HepG2 (cell line): ENCODE measurements around the gene NID2. TPM values are rescaled to one million over a fixed set of nuclear protein-coding genes. Genes with fewer than 3 reads are reported as not detected.
A peak's percentile ranks its signal among the peaks of the same experiment; 100 is the strongest.

Experiments
- ATAC-seq: fragments of 200-7000 bp; cut with Tn5 transposase; 3 replicates; pipeline ENCODE4 v1.9.1; 2020; ENCODE audit warnings: mild to moderate bottlenecking, moderate library complexity
- BruUV-seq: library from RNA; stranded (reverse); fragments of 400-500 nt; replicated peaks from 2 replicates; lab custom pipeline; 2021; lab: Mats Ljungman, UMichigan
- CTCF ChIA-PET: fragments of 300-600 bp; formaldehyde crosslinking; extraction: SDS; loops from one replicate; lab custom pipeline; 2021; ENCODE audit warnings: low total read pairs, inconsistent platforms, low intra/inter-chr PET ratio; lab: Yijun Ruan, JAX
- POLR2A ChIA-PET: fragments of 350-600 bp; sonication (Branson Sonifier 250); formaldehyde crosslinking; loops from one replicate; lab custom pipeline; 2020; ENCODE audit warnings: antibody characterized with exemption, inconsistent platforms; lab: Yijun Ruan, JAX
- DNase-seq: peaks from one replicate; pipeline ENCODE4 v3.0.0-alpha.2; 2015; ENCODE audit warnings: low spot score
- FAIRE-seq: peaks from 3 replicates; lab custom pipeline; 2011; peaks lifted over from hg19 to GRCh38; lab: Jason Lieb, UNC
- H2AFZ ChIP-seq: one replicate; pipeline ENCODE4 v1.6.1; 2011; ENCODE audit warnings: low read length, inconsistent platforms
- H3K27ac ChIP-seq: fragments of 300-600 bp; 3 replicates; pipeline ENCODE4 v1.8.0; 2011; ENCODE audit warnings: mixed run types, mild to moderate bottlenecking, mixed read lengths, low read length, inconsistent platforms; ENCODE audit not compliant: insufficient read depth; ENCODE audit errors: extremely low read length
- H3K27me3 ChIP-seq, 2 experiments: fragments of 200-600 bp in 1 of 2; 2 replicates in 1 of 2; 3 replicates in 1 of 2; pipeline versions ENCODE4 v1.6.0 to v1.8.0; 2011; ENCODE audit warnings: low read length in 2 of 2, mild to moderate bottlenecking in 2 of 2, moderate library complexity in 2 of 2, inconsistent platforms in 1 of 2; ENCODE audit not compliant: insufficient read depth in 2 of 2, control insufficient read depth in 1 of 2
- H3K36me3 ChIP-seq, 2 experiments: fragments of 200-600 bp in 1 of 2; replicated peaks in 1 of 2; 2 replicates in 1 of 2; 3 replicates in 1 of 2; pipeline versions ENCODE4 v1.5.1 to v1.8.0; 2011; ENCODE audit warnings: low read length in 2 of 2, inconsistent platforms in 1 of 2; ENCODE audit not compliant: insufficient read depth in 2 of 2, control insufficient read depth in 1 of 2
- H3K4me1 ChIP-seq: 2 replicates; pipeline ENCODE4 v1.5.1; 2012; ENCODE audit warnings: low read length, inconsistent platforms; ENCODE audit not compliant: insufficient read depth
- H3K4me2 ChIP-seq: 2 replicates; pipeline ENCODE4 v1.6.0; 2011; ENCODE audit warnings: low read depth, low read length, inconsistent platforms
- H3K4me3 ChIP-seq, 3 experiments: fragments of 200-600 bp in 1 of 3; sonication (generic), shearing (Covaris generic) in 1 of 3; replicated peaks in 1 of 3; 2 replicates each; pipeline ENCODE4 v1.5.1; 2011 to 2016; ENCODE audit warnings: low read length in 3 of 3, inconsistent platforms in 2 of 3, low read depth in 2 of 3, mild to moderate bottlenecking in 2 of 3, control low read depth in 1 of 3, mixed read lengths in 1 of 3; ENCODE audit not compliant: insufficient read depth in 1 of 3
- H3K79me2 ChIP-seq: one replicate; pipeline ENCODE4 v1.6.1; 2011; ENCODE audit warnings: low read length, inconsistent platforms; ENCODE audit not compliant: insufficient read depth
- H3K9ac ChIP-seq: 2 replicates; pipeline ENCODE4 v1.6.0; 2011; ENCODE audit warnings: mild to moderate bottlenecking, low read depth, low read length, inconsistent platforms; ENCODE audit not compliant: insufficient read depth
- H3K9me3 ChIP-seq: 2 replicates; pipeline ENCODE4 v1.5.1; 2012; ENCODE audit warnings: mild to moderate bottlenecking, low read length
- H4K20me1 ChIP-seq: 2 replicates; pipeline ENCODE4 v1.6.0; 2011; ENCODE audit warnings: inconsistent platforms, mild to moderate bottlenecking, low read length, moderate library complexity; ENCODE audit not compliant: insufficient read depth
- DMAP1 ChIP-seq: IDR thresholded peaks from 2 replicates; pipeline ENCODE4 v1.6.1; 2016
- FOSL1 ChIP-seq: sonication (generic); formaldehyde crosslinking; IDR thresholded peaks from 2 replicates; pipeline ENCODE4 v1.9.0; 2021; ENCODE audit warnings: missing genetic modification reagents, borderline replicate concordance
- FOXK2 ChIP-seq: fragments of 450-650 bp; IDR thresholded peaks from 2 replicates; pipeline ENCODE4 v1.6.1; 2016
- KDM5A ChIP-seq: fragments of 200-600 bp; sonication (generic); IDR thresholded peaks from 2 replicates; pipeline ENCODE4 v1.7.0; 2018; ENCODE audit warnings: antibody characterized with exemption, mild to moderate bottlenecking, low read length, borderline replicate concordance
- MAFF ChIP-seq: IDR thresholded peaks from 2 replicates; pipeline ENCODE4 v1.6.1; 2011; ENCODE audit warnings: low read depth, low read length, improper control_type of control experiment
- NR2F1 ChIP-seq, 2 experiments: fragments of 450-650 bp in 1 of 2; formaldehyde crosslinking in 1 of 2; IDR thresholded peaks; 2 replicates each; pipeline versions ENCODE4 v1.5.0 to v1.6.1; 2016 to 2020; ENCODE audit warnings: mild to moderate bottlenecking in 1 of 2, missing compliant biosample characterization in 1 of 2, missing genetic modification reagents in 1 of 2, moderate library complexity in 1 of 2
- NR2F6 ChIP-seq, 2 experiments: IDR thresholded peaks; 2 replicates each; pipeline ENCODE4 v1.6.1; 2016; ENCODE audit warnings: antibody characterized with exemption in 1 of 2, mild to moderate bottlenecking in 1 of 2
- PITX1 ChIP-seq: sonication (generic); formaldehyde crosslinking; IDR thresholded peaks from 2 replicates; pipeline ENCODE4 v1.5.1; 2020; ENCODE audit warnings: mild to moderate bottlenecking, missing genetic modification reagents
- RARA ChIP-seq: IDR thresholded peaks from 2 replicates; pipeline ENCODE4 v1.6.1; 2016; ENCODE audit warnings: missing genetic modification reagents, missing compliant biosample characterization
- ZNF234 ChIP-seq: sonication (generic); formaldehyde crosslinking; conservative IDR thresholded peaks from 2 replicates; pipeline ENCODE4 v1.5.1; 2020; ENCODE audit warnings: mild to moderate bottlenecking, missing genetic modification reagents
- ZNF30 ChIP-seq: sonication (generic); formaldehyde crosslinking; IDR thresholded peaks from 2 replicates; pipeline ENCODE4 v1.5.0; 2020; ENCODE audit warnings: mild to moderate bottlenecking, missing genetic modification reagents
- ZNF883 ChIP-seq: sonication (generic); formaldehyde crosslinking; IDR thresholded peaks from 2 replicates; pipeline ENCODE4 v1.5.1; 2020; ENCODE audit warnings: mild to moderate bottlenecking, missing genetic modification reagents; ENCODE audit errors: not compliant biosample characterization
- WGBS: methylation state at CpG from one replicate; pipeline ENCODE4 v1.1.6; 2017; ENCODE audit warnings: low lambda C conversion rate; 5-methylcytosine and 5-hydroxymethylcytosine counted together
- in situ Hi-C: cut with HindIII; loops from 2 replicates; pipeline ENCODE4 v1.10.0; 2017; ENCODE audit warnings: low pct_unique_long_range_greater_than_20kb; ENCODE audit not compliant: extremely low pct_ligation_motif_present
- intact Hi-C: fragments of 100-400 bp; cut with micrococcal nuclease; formaldehyde crosslinking; loops from one replicate; pipeline ENCODE4 v1.10.0; 2022; ENCODE audit not compliant: unreplicated experiment
- polyA plus RNA-seq, 8 experiments: library from polyadenylated mRNA; depleted of rRNA in 3 of 8; stranded (reverse) in 7 of 8; unstranded in 1 of 8; fragments of >200 nt; fragmentation: Illumina TruSeq in 4 of 8; extraction: Trizol in 4 of 8; gene quantifications; 2 replicates each; pipeline versions ENCODE4 v1.2.1 to v1.2.3, GENCODE V29; 2011 to 2016; ENCODE audit warnings: low read depth in 4 of 8, missing spikeins in 1 of 8, mixed read lengths in 1 of 8; ENCODE audit not compliant: insufficient read depth in 1 of 8
- total RNA-seq, 5 experiments: library from RNA; depleted of rRNA; stranded (reverse); fragments of >200 nt; fragmentation: Illumina TruSeq; extraction: Trizol; gene quantifications; 2 replicates each; pipeline ENCODE4 v1.2.3, GENCODE V29; 2016; ENCODE audit warnings: low read depth in 1 of 5
- TF ChIP-seq, protein P1 (sequence below): sonication (generic); formaldehyde crosslinking; IDR thresholded peaks from 2 replicates; pipeline ENCODE4 v1.5.1; 2020; ENCODE audit warnings: mild to moderate bottlenecking, missing genetic modification reagents, moderate library complexity
- TF ChIP-seq, protein P2 (sequence below): sonication (generic); formaldehyde crosslinking; IDR thresholded peaks from 2 replicates; pipeline ENCODE4 v1.5.0; 2020; ENCODE audit warnings: missing genetic modification reagents, mild to moderate bottlenecking, borderline replicate concordance

Gene NID2
- total and polyA plus RNA-seq, 2 of the 13 experiments (the other 11 are each of a cell fraction or from before 2014, with no cell fraction given), result 0.11 TPM; not detected in 1

DNA sequence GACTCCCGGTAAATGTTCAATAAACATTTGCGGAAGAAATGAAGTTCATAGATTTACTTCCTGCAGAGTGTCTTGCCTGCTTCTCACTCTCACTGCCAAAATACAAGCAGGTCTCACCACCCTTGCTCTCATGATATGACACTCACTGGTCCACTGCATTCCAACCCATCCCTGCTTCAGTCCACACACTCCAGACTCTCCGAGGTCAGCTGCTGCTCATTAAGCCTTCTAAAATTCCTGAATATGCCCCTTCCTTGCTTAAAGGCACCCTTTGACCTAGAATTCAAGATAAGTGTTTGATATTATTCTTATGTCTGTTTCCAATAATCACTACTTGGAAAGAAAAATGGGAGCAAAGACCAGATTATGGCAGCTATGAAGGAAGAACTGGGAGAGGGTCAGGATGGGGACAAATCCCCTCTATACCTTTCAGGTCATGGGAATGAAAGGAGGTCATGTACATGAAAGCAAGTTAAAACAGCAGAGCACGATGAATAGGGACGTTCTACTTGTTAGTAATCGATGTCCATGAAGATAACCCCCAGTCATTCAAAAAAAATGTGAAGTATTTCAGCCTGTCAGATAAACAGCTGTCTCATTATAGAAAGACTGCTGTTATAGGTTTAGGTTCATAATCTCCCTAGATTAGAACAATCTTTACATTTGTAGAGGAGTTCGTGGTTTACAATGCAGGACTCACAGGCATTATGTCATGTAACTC lies 10.5 kb upstream of the NID2 start:
- 27% methylated on average over 7 of the region's 7 CpGs for WGBS
- no peak overlapping the region for H2AFZ ChIP-seq
- H4K20me1 ChIP-seq, result no peaks in the 10 kb centered on the region
- ChIA-PET CTCF (no interaction called here), POLR2A (no interaction called here)
- H3K4me1 ChIP-seq, result peaks cover 20% of the 10 kb centered on the region
- no peaks in the 10 kb centered on the region for H3K9me3 ChIP-seq
- ATAC-seq (no peak; the same call in 2 of the 3 replicates), DNase-seq (peak; percentile 71)
- H3K79me2 ChIP-seq, result no peaks in the 10 kb centered on the region
- no TSS peak for BruUV-seq
- no peak overlapping the region for H3K27ac ChIP-seq
- H3K4me3 ChIP-seq, result no peak overlapping the region
- peaks cover 0 to 2% of the 10 kb centered on the region in 2 experiments; a peak in 1 of 5 replicates for H3K27me3 ChIP-seq
- in situ Hi-C loops, result no loop called here
- H3K36me3 ChIP-seq, result no peaks in the 10 kb centered on the region
- intact Hi-C loops, result no loop called here
- TF ChIP-seq FOXK2 (no peak), RARA (peak; percentile 77), FOSL1 (peak; percentile 42; the same call in 1 of the 2 replicates), NR2F6 (IDR thresholded peaks at IDR 0.05) (peak; percentile 44; the same call in 1 of the 2 replicates), NR2F6 (CRISPR knock-in tag; IDR thresholded peaks at IDR 0.05) (no peak), NR2F1 (CRISPR knock-in tag; IDR thresholded peaks at IDR 0.05) (peak in 1 of 2 experiments; percentile 60; a peak in 1 of 4 replicates), MAFF (no peak)
- TF ChIP-seq, all 625 proteins: peak for 4
- Histone ChIP-seq H3K4me2 (no peak overlapping the region), H3K9ac (no peak overlapping the region)
- FAIRE-seq, result no peak

DNA sequence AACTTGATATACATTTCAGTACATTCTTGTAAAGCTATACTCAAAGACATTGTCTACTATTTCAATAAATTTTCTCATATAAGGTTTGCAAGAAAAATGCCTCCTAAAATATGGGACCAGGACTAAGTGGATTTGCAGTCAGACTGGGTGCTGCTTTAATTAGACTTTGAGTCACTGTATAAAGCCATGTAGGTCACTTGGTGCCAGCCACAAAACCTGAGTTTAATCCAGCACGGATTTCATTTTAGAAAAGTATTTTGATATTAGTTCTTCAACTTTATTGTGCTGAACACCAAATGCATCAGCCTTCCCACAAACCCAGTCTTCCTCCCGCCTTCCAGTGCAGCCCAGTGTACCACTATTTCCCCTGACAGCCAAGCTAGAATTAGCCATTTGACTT lies 9.9 kb upstream of the NID2 start:
- no peak overlapping the region for H3K4me3 ChIP-seq
- intact Hi-C loops, result no loop called here
- H3K9me3 ChIP-seq, result no peaks in the 10 kb centered on the region
- in situ Hi-C loops, result no loop called here
- no peaks in the 10 kb centered on the region for H3K36me3 ChIP-seq
- H3K27me3 ChIP-seq, result peaks cover 0 to 2% of the 10 kb centered on the region in 2 experiments; a peak in 1 of 5 replicates
- WGBS, result 16% methylated on average over 2 of the region's 2 CpGs
- H3K4me1 ChIP-seq, result peaks cover 20% of the 10 kb centered on the region
- BruUV-seq, result no TSS peak
- H3K79me2 ChIP-seq, result no peaks in the 10 kb centered on the region
- H3K9ac ChIP-seq, result no peak overlapping the region
- DNase-seq (no peak), FAIRE-seq (no peak), ATAC-seq (no peak)
- POLR2A ChIA-PET, result no interaction called here
- H4K20me1 ChIP-seq, result no peaks in the 10 kb centered on the region
- H3K27ac ChIP-seq, result no peak overlapping the region
- no peak overlapping the region for H3K4me2 ChIP-seq
- no peak overlapping the region for H2AFZ ChIP-seq
- CTCF ChIA-PET, result no interaction called here
- TF ChIP-seq PITX1 (CRISPR knock-in tag), result no peak
- TF ChIP-seq ZNF30 (CRISPR knock-in tag), result no peak
- TF ChIP-seq KDM5A, result no peak
- TF ChIP-seq ZNF234 (CRISPR knock-in tag), result no peak
- no peak for TF ChIP-seq ZNF883 (CRISPR knock-in tag)
- TF ChIP-seq, protein P1, sequence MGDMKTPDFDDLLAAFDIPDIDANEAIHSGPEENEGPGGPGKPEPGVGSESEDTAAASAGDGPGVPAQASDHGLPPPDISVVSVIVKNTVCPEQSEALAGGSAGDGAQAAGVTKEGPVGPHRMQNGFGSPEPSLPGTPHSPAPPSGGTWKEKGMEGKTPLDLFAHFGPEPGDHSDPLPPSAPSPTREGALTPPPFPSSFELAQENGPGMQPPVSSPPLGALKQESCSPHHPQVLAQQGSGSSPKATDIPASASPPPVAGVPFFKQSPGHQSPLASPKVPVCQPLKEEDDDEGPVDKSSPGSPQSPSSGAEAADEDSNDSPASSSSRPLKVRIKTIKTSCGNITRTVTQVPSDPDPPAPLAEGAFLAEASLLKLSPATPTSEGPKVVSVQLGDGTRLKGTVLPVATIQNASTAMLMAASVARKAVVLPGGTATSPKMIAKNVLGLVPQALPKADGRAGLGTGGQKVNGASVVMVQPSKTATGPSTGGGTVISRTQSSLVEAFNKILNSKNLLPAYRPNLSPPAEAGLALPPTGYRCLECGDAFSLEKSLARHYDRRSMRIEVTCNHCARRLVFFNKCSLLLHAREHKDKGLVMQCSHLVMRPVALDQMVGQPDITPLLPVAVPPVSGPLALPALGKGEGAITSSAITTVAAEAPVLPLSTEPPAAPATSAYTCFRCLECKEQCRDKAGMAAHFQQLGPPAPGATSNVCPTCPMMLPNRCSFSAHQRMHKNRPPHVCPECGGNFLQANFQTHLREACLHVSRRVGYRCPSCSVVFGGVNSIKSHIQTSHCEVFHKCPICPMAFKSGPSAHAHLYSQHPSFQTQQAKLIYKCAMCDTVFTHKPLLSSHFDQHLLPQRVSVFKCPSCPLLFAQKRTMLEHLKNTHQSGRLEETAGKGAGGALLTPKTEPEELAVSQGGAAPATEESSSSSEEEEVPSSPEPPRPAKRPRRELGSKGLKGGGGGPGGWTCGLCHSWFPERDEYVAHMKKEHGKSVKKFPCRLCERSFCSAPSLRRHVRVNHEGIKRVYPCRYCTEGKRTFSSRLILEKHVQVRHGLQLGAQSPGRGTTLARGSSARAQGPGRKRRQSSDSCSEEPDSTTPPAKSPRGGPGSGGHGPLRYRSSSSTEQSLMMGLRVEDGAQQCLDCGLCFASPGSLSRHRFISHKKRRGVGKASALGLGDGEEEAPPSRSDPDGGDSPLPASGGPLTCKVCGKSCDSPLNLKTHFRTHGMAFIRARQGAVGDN, result no peak
- TF ChIP-seq, protein P2, sequence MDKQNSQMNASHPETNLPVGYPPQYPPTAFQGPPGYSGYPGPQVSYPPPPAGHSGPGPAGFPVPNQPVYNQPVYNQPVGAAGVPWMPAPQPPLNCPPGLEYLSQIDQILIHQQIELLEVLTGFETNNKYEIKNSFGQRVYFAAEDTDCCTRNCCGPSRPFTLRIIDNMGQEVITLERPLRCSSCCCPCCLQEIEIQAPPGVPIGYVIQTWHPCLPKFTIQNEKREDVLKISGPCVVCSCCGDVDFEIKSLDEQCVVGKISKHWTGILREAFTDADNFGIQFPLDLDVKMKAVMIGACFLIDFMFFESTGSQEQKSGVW, result no peak
- TF ChIP-seq DMAP1 (CRISPR knock-in tag), result no peak
